Measurements from ENCODE around the gene FAM241A.

DNA sequence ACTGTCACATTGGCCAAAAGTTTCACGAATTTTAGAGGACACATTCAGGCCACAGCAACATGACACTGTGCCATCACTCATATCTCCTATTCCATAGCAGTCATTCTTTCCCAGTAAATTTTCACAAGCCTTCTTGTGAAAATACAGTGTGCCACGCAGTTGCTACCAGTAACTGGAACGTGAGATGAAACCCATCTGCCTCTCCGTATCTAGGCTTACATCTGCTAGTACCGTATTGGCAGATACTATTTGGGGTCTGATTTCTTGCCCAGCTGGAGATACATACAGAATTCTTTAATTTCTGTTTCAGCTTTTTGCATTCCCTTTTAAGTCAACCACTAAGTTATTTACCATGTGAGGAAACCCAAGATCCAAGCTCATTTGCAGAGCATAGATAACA, 8.7 kb upstream of the FAM241A start:
- TF ChIP-seq, protein P1, sequence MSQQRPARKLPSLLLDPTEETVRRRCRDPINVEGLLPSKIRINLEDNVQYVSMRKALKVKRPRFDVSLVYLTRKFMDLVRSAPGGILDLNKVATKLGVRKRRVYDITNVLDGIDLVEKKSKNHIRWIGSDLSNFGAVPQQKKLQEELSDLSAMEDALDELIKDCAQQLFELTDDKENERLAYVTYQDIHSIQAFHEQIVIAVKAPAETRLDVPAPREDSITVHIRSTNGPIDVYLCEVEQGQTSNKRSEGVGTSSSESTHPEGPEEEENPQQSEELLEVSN (IDR thresholded peaks at IDR 0.05; ENCODE audit: borderline replicate concordance, low read depth), result no peak
- TF ChIP-seq POLR2A (IDR thresholded peaks at IDR 0.05; ENCODE audit: low read length), result no peak
- TF ChIP-seq, protein P2, sequence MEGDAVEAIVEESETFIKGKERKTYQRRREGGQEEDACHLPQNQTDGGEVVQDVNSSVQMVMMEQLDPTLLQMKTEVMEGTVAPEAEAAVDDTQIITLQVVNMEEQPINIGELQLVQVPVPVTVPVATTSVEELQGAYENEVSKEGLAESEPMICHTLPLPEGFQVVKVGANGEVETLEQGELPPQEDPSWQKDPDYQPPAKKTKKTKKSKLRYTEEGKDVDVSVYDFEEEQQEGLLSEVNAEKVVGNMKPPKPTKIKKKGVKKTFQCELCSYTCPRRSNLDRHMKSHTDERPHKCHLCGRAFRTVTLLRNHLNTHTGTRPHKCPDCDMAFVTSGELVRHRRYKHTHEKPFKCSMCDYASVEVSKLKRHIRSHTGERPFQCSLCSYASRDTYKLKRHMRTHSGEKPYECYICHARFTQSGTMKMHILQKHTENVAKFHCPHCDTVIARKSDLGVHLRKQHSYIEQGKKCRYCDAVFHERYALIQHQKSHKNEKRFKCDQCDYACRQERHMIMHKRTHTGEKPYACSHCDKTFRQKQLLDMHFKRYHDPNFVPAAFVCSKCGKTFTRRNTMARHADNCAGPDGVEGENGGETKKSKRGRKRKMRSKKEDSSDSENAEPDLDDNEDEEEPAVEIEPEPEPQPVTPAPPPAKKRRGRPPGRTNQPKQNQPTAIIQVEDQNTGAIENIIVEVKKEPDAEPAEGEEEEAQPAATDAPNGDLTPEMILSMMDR (IDR thresholded peaks at IDR 0.05), result no peak
- TF ChIP-seq MAFK (IDR thresholded peaks at IDR 0.05; ENCODE audit: partially characterized antibody), result no peak
- no peak for TF ChIP-seq SMC3 (IDR thresholded peaks at IDR 0.05)
- no peak for TF ChIP-seq CHD2 (IDR thresholded peaks at IDR 0.05; ENCODE audit: low read length, partially characterized antibody)
- no peak for TF ChIP-seq CEBPB (IDR thresholded peaks at IDR 0.05)
- TF ChIP-seq CBX8 (IDR thresholded peaks at IDR 0.05), result no peak
- no peak for TF ChIP-seq ZC3H11A (IDR thresholded peaks at IDR 0.05)
- TF ChIP-seq ESRRA (IDR thresholded peaks at IDR 0.05; ENCODE audit: borderline replicate concordance, low read length), result no peak

Measured in A549 (cell line).